GM18508 (cell line): Measurements from ENCODE around the gene ZCCHC3.
"Not testable (repeated sequence)": the region's sequence is repeated elsewhere in the genome, so short reads cannot be mapped to it uniquely, and the experiment has no call there.

Experiments used
- ATAC-seq: cut with Tn5 transposase; IDR thresholded peaks from one replicate; pipeline ENCODE4 v1.9.1; 2021; ENCODE audit warnings: moderate number of reproducible peaks; ENCODE audit not compliant: insufficient read depth, unreplicated experiment

Gene ZCCHC3, protein sequence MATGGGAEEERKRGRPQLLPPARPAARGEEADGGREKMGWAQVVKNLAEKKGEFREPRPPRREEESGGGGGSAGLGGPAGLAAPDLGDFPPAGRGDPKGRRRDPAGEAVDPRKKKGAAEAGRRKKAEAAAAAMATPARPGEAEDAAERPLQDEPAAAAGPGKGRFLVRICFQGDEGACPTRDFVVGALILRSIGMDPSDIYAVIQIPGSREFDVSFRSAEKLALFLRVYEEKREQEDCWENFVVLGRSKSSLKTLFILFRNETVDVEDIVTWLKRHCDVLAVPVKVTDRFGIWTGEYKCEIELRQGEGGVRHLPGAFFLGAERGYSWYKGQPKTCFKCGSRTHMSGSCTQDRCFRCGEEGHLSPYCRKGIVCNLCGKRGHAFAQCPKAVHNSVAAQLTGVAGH

GRCh38 chr20:297098-297924 lies at the start of gene ZCCHC3:
ZCCHC3 (plus strand) TSS chr20:297570; CDS start chr20:297587, 17 bp downstream.
- ATAC-seq, result peak; percentile 59

DNA sequence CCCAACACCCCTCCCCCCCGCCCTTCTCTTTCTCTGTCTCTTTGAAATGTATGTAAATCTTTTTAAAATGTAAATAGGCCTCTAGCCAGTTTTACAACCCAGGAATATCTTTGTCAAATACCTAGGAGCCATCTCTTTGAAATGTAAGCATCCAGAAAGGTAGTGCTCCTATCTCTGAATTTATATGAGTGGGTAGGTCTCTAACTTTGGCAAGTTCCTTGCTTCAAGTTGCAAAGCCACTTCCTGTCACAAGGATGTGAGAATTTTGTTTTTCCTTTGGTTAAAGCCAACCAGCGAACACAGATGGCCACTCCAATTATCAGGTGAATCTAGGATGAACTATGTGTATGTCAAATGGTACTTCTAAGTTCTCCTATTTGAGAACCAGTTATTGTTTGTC lies 46.0 kb upstream of the ZCCHC3 start:
- ATAC-seq, result no peak

DNA sequence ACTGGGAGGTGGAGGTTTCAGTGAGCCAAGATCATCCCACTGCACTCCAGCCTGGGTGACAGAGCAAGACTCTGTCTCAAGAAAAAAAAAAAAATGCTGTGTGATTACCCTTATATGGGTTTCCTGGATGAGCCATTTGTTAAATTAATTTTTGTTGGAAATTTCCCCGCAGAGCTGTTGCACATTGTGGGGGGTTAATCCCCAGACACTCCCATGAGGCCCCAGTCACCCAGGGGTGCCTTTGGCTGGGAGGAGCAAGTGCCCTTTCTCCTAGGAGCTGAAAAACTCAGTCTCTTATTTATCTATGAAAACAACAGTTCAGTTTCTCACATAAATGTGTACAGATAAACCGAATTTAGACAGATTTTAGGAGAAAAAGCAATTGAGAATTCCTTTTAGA lies 44.6 kb upstream of the ZCCHC3 start:
- ATAC-seq, result no peak

- not testable (repeated sequence) for ATAC-seq
These were observed 43.9 kb upstream of the ZCCHC3 start for GRCh38 chr20:253447-253846.

GRCh38 chr20:257419-257818 lies 40.0 kb upstream of the ZCCHC3 start, which contains the start of gene DEFB132:
DEFB132 (plus strand) TSS chr20:257724; CDS start chr20:257779, 55 bp downstream.
- ATAC-seq, result no peak

- no peak for ATAC-seq
These were observed 39.0 kb upstream of the ZCCHC3 start for GRCh38 chr20:258269-258858.

GRCh38 chr20:258963-259362 lies 38.4 kb upstream of the ZCCHC3 start:
- ATAC-seq, result no peak

GRCh38 chr20:259981-260380 lies 37.4 kb upstream of the ZCCHC3 start:
- ATAC-seq, result no peak

DNA sequence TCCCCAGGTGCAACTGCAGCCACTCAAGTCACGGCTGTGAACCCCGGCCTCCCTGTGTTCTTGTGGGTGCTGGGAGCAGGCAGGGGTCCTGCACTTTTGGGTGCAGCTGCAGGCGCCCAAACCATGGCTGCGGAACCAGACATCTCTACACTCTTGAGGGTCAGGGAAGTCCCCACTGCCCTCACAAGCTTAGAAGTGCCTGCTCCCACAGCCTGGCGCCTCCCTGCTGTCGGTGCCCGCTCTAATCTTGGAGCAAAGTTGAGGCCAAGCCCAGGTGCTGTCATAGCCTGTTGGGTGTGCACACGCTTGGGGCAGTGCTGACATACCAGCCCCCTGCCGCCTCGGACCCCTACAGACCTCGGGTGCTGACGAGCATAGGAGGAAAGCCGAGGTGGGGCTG lies 33.7 kb upstream of the ZCCHC3 start:
- ATAC-seq, result no peak

GRCh38 chr20:266596-267562 lies 30.5 kb upstream of the ZCCHC3 start:
- ATAC-seq, result no peak

GRCh38 chr20:270517-270916 lies 26.9 kb upstream of the ZCCHC3 start:
- no peak for ATAC-seq

DNA sequence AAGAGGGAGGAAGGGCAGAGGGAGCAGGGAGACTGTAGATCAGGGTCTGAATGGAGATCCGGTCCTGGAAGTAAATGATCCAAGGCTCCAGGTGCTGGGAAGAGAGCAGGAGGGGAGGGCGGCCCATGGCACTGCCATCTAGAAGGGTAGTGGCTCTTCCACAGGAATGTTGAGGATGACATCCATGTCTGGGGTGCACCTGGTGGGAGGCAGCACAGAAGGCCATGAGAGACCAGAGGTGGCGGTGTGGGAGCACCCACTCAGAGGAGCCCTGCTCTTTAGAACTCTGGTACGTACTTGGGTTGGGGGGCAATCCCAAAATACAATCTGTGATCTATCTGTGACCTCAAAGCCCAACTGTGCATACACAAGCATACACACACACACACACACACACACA lies 26.3 kb upstream of the ZCCHC3 start:
- ATAC-seq, result no peak

DNA sequence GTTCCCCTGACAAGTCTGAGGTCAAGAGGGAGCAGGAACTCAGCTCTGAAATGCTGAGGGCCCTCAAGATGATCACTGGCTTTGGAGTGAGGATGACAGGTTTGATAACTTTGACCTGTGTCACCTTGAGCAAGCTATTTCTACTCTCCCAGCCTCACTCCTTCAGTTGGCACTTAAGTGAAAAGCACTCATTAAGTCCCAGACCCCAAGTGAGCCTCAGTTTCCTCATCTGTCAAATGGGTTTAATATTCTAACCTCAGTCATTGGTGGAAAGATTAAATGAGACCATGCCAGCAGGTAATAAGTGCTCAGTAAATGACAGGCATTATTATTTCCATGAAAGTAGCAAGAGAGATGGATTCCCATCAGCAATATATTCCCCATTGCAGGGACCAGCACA lies 25.8 kb upstream of the ZCCHC3 start:
- no peak for ATAC-seq

DNA sequence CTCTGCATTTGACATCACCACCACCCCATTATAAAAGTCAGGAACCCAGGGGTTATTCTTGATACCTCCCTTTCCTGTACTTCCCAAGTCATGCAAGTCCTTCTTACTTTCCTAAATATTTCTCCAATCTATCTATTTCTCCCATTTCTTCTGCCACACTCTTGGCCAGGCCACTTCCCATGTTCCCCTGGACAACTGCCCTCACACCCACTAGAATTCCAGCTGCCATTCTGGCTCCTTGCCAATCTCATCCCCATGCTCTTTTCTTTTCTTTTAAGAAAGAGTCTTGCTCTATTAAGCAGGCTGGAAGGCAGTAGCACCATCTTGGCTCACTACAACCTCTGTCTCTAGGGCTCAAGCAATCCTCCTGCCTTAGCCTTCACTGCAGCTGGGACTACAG lies 24.7 kb upstream of the ZCCHC3 start:
- no peak for ATAC-seq

DNA sequence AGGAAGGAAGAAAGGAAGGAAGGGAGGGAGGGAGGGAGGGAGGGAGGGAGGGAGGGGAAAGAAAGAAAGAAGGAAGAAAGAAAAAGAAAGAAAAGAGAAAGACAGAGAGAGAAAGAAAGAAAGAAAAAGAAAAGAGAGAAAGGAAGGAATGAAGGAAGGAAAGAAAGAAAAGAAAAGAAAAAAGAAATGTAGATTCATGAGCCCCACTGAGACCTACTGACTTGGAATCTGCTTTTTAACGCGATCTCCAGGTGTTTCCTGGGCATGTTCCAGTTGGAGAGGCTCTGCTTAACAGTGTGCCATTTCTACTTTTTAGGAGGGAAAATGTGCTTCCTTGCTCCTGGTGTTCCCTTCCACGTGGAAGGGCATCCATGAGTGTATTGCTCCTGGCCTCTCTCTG lies 23.5 kb upstream of the ZCCHC3 start:
- no peak for ATAC-seq

- no peak for ATAC-seq
These were observed 21.6 kb upstream of the ZCCHC3 start for GRCh38 chr20:275791-276190.

GRCh38 chr20:276620-277495 lies 20.5 kb upstream of the ZCCHC3 start:
- ATAC-seq, result no peak

DNA sequence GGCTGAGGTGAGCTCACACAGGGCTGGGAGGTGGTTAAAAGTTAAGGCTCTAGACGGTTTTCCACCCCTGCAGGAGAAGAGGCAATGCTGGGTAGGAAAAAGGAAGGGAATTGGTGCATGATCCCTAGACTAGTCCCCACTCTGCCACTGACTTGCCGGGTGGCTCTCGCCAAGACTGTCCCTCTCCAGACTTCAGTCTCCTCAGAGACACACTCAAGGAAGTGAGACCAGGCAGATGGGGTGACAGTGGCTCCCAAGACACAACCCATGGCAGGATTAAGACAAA lies 19.9 kb upstream of the ZCCHC3 start:
- ATAC-seq, result no peak

DNA sequence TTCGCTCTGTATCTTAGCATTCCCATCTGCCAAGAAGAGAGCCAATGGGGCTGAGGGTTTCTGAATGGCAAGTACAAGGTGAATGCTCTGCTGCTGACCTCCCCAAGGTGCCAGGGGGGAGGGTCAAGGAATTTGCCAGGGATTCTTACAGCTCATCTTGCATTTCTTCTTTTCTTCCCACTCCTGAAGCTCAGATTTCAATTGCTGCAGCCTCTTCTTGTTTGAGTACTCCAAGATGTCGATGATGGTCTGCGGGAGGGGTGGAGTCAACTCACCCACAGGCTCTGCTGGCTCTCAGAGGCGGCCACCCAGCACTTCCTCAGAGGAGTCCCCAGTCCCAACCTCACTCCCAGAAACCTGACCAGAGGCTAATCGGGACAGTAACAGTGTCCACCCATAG lies 19.2 kb upstream of the ZCCHC3 start:
- ATAC-seq, result no peak
